ENCODE data around the gene NMNAT3. TPM values are rescaled to one million over a fixed set of nuclear protein-coding genes. Genes with fewer than 3 reads are reported as not detected.

NMNAT3 gene
- total and polyA plus RNA-seq, 2 experiments from 2014 or later: 8.3 to 9.2 TPM

GRCh38 chr3:139715743-139716360 lies 38.1 kb upstream of the NMNAT3 start (continued):
- no peak for TF ChIP-seq CTCF (conservative IDR thresholded peaks at IDR 0.05; ENCODE audit: low read depth in 2 of 2)
- no peak for TF ChIP-seq ZNF331 (CRISPR knock-in tag; IDR thresholded peaks at IDR 0.05; ENCODE audit: low read depth)
- no peak for TF ChIP-seq ZNF114 (CRISPR knock-in tag; IDR thresholded peaks at IDR 0.05)
- TF ChIP-seq REST (IDR thresholded peaks at IDR 0.05; ENCODE audit: unreplicated experiment): no peak
- TF ChIP-seq EZH2 (IDR thresholded peaks at IDR 0.05; ENCODE audit: low read depth, unreplicated experiment): no peak
- no peak for TF ChIP-seq STAT1 (IDR thresholded peaks at IDR 0.05; ENCODE audit: unreplicated experiment)
- no peak for TF ChIP-seq JUNB (IDR thresholded peaks at IDR 0.05; ENCODE audit: unreplicated experiment)

GRCh38 chr3:139715166-139715565 lies 37.4 kb upstream of the NMNAT3 start:
- no peak for ATAC-seq
- Histone ChIP-seq H3K4me3 (no peak overlapping the region), H3K4me2 (no peak overlapping the region), H3K9me2 (ENCODE audit: insufficient read depth) (peaks cover under 1% of the 10 kb centered on the region; the same call in 1 of the 2 replicates), H3K36me3 (ENCODE audit: insufficient read depth) (no peaks in the 10 kb centered on the region), H3K79me2 (replicated peaks; ENCODE audit: insufficient read depth) (no peaks in the 10 kb centered on the region), H2AFZ (no peak overlapping the region), H3K27ac (ENCODE audit: low read depth) (no peak overlapping the region), H4K20me1 (replicated peaks; ENCODE audit: insufficient read depth) (no peaks in the 10 kb centered on the region), H3K27me3 (ENCODE audit: insufficient read depth) (no peaks in the 10 kb centered on the region), H3K4me1 (ENCODE audit: insufficient read depth) (peaks cover 5% of the 10 kb centered on the region; the same call in 1 of the 2 replicates), H3F3A (replicated peaks; ENCODE audit: low read depth) (no peaks in the 10 kb centered on the region)
- Mint-ChIP-seq H3K27ac (no peak overlapping the region), H3K9me3 (no peaks in the 10 kb centered on the region), H3K36me3 (ENCODE audit: low read depth) (no peaks in the 10 kb centered on the region), H3K4me3 (no peak overlapping the region), H3K4me1 (peaks cover 8% of the 10 kb centered on the region; the same call in 2 of the 3 replicates), H3K27me3 (ENCODE audit: insufficient read depth, low read depth, poor library complexity) (no peaks in the 10 kb centered on the region)
- TF ChIP-seq POLR2AphosphoS5 (IDR thresholded peaks at IDR 0.05; ENCODE audit: low read depth): no peak
- TF ChIP-seq EZH2phosphoT487 (IDR thresholded peaks at IDR 0.05; ENCODE audit: unreplicated experiment): no peak
- no peak for DNase-seq (ENCODE audit: low spot score)

Measured in GM23338 (cell line).